HG03354 (cell line): ENCODE measurements around the gene TUBB2B.

Experiments
- ATAC-seq: cut with Tn5 transposase; IDR thresholded peaks from one replicate; pipeline ENCODE4 v1.9.1; 2021; ENCODE audit warnings: mild to moderate bottlenecking; ENCODE audit not compliant: unreplicated experiment, poor library complexity, severe bottlenecking

The TUBB2B gene

GRCh38 chr6:3236005-3236404, 8.6 kb upstream of the TUBB2B start:
- no peak for ATAC-seq

- ATAC-seq, result no peak
These were observed 8.0 kb upstream of the TUBB2B start for GRCh38 chr6:3235486-3235885.

- no peak for ATAC-seq
These were observed 6.5 kb upstream of the TUBB2B start for GRCh38 chr6:3233904-3234303.

GRCh38 chr6:3233321-3233720, 5.9 kb upstream of the TUBB2B start:
- no peak for ATAC-seq

- ATAC-seq, result no peak
These were observed 4.8 kb upstream of the TUBB2B start for GRCh38 chr6:3232017-3232945.

GRCh38 chr6:3231247-3232016, 4.0 kb upstream of the TUBB2B start:
- no peak for ATAC-seq

- no peak for ATAC-seq
These were observed 3.4 kb upstream of the TUBB2B start for GRCh38 chr6:3230900-3231246.

GRCh38 chr6:3230256-3230882, 2.9 kb upstream of the TUBB2B start:
- no peak for ATAC-seq

- ATAC-seq, result no peak
These were observed 2.2 kb upstream of the TUBB2B start for GRCh38 chr6:3229566-3230178.

- ATAC-seq, result no peak
These were observed 1.5 kb upstream of the TUBB2B start for GRCh38 chr6:3228771-3229565.

GRCh38 chr6:3228046-3228671, 706 bp upstream of the TUBB2B start:
- ATAC-seq, result no peak

GRCh38 chr6:3226481-3227362, 731 bp downstream of the TUBB2B start:
- no peak for ATAC-seq

GRCh38 chr6:3226042-3226441, 1.4 kb downstream of the TUBB2B start:
- ATAC-seq, result no peak

GRCh38 chr6:3222506-3223038, 4.9 kb downstream of the TUBB2B start:
- no peak for ATAC-seq

- ATAC-seq, result no peak
These were observed 5.9 kb downstream of the TUBB2B start for GRCh38 chr6:3221578-3221977.

GRCh38 chr6:3220366-3220765, 7.1 kb downstream of the TUBB2B start:
- no peak for ATAC-seq

GRCh38 chr6:3218266-3218665, 9.2 kb downstream of the TUBB2B start:
- ATAC-seq, result no peak

GRCh38 chr6:3217286-3217685, 10.2 kb downstream of the TUBB2B start:
- ATAC-seq, result no peak
